DMS53 treated with DMSO at 0.1 percent for 48 hours (cell line): ENCODE results near the gene OR8B3.
"Not testable (repeated sequence)": the region's sequence is repeated elsewhere in the genome, so short reads cannot be mapped to it uniquely, and the experiment has no call there.

Source experiments
- DNase-seq: peaks from one replicate; lab custom pipeline; 2025; ENCODE audit not compliant: unreplicated experiment; lab: John Stamatoyannopoulos, UW

Gene OR8B3

GRCh38 chr11:124398924-124399323, at the start of gene OR8B3:
Gene OR8B3 (minus strand): TSS chr11:124399024. CDS start chr11:124397351, 1,673 bp downstream.
- DNase-seq = no peak

- DNase-seq = peak; percentile 11
Observed at GRCh38 chr11:124446916-124447315, 48.1 kb upstream of the OR8B3 start.

GRCh38 chr11:124445646-124446150, 46.9 kb upstream of the OR8B3 start, which contains the start of gene OR8B8:
Gene OR8B8 (minus strand): TSS chr11:124445696. CDS start chr11:124441085, 4,611 bp downstream.
- DNase-seq = no peak

DNA sequence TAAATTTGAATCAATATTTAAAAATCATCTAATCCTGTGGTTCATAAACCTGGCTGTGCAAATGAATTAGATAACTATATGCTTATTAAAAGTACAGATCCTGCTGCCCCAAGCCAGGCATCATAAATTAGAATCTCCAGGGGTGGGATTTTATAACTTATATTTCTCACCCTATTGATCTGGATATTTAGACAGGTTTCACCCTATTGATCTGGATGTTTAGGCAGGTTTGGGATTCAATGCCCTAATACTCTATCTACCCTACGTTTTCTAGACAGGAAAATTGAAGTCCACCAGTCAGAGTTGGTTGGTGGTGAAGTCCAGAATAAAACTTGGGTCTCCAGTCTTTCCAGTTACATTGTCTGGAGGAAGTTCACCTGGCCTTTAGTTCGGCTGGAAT, 44.0 kb upstream of the OR8B3 start:
- no peak for DNase-seq

GRCh38 chr11:124442442-124442841, 43.6 kb upstream of the OR8B3 start:
- no peak for DNase-seq

DNA sequence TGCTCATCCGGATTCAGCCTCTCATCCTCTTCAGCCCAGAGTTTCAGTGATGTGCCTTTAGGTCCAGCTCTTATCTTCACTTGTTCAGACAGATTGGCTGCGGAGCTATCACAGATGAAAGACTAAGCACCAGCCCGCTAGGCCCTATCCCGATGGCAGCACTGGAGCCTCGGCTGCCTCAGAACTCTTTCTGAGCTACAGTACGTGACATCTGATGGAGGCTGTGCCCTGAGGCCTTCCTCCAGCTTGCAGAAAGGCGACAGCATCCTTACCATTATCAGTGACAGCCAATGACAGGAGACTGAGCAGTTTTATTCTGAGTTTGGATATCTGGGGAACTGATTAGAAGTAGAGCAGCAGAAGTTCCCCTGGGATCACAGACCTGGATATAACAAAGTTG, 42.7 kb upstream of the OR8B3 start:
- DNase-seq = no peak

- DNase-seq = no peak
Observed at GRCh38 chr11:124441081-124441480, 42.3 kb upstream of the OR8B3 start.

DNA sequence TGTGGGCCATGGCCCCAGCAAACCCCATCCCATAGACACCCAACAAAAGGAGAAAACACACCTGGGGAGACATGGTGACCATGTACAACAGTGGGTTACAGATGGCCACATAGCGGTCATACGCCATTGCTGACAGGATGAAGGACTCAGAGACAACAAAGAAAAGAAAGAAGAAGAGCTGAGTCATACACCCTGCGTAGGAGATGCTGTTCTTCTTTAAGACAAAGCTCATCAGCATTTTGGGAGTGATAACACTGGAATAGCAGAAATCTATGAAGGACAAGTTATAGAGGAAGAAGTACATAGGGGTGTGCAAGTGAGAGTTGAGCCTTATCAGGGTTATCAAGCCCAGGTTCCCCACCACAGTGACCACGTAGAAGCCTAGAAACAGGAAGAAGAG, 41.8 kb upstream of the OR8B3 start:
- DNase-seq = no peak

DNA sequence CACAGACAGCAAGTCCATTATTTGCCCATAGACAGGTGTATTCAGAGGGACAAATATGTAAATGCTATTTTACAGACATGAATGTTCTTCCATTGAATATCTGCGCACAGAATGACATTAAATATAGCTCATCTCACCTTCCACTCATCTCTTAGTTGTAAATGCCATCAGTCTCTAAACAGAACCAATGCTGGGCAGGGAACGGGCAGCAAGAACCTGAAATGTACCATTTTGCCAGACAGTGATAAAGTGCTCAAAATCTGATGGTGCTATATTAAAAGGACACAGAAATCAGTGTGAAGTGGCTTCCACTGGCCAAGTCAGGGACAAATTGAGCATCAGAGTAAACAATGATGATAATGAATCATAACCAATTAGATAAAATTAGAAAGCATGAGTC, 35.9 kb upstream of the OR8B3 start:
- DNase-seq = no peak

- DNase-seq = no peak
Observed at GRCh38 chr11:124429599-124429998, 30.8 kb upstream of the OR8B3 start.

DNA sequence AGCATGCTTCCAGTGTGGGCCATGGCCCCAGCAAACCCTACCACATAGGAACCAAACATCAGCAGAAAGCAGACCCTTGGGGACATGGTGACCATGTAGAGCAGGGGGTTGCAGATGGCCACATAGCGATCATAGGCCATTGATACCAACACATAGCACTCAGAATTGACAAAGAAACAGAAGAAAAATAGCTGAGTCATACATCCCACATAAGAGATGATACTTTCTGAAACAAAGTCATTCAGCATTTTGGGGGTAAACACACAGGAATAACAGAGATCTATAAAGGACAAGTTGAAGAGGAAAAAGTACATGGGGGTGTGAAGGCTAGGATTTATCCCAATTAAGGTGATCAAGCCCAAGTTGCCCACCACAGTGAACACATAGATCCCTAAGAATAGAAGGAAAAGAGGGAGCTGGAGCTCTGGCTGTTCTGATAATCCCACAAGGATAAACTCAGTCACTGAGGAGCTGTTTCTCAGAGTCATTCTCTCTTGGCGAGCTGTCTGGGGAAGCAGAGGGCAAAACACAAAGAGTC, 25.6 kb upstream of the OR8B3 start, which contains the start of gene OR8B4:
Gene OR8B4 (minus strand): TSS at position 488 of the 538 bp plus-strand sequence. CDS start 0 bp downstream, at position 488.
- no peak for DNase-seq

DNA sequence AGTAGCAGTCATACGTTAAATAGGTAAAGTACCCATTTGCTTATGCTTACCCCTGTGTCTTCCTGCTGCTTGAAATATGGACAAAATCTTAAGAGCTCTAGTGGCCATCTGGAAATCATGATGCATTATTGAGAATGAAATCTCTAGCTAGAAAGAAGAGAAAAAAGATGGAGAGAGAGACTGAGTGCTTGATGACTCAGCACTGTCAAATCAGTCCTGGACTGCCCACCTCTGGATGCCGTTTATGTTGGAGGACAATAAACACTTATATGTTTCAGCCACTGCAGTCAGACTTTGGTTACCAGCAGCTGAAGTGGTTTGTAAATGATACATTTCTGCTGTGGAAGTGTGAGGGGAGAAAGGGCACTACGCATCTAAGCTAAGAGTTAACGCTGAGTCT, 22.2 kb upstream of the OR8B3 start:
- DNase-seq = no peak

- DNase-seq = peak; percentile 57
Observed at GRCh38 chr11:124415356-124415923, 16.6 kb upstream of the OR8B3 start.

DNA sequence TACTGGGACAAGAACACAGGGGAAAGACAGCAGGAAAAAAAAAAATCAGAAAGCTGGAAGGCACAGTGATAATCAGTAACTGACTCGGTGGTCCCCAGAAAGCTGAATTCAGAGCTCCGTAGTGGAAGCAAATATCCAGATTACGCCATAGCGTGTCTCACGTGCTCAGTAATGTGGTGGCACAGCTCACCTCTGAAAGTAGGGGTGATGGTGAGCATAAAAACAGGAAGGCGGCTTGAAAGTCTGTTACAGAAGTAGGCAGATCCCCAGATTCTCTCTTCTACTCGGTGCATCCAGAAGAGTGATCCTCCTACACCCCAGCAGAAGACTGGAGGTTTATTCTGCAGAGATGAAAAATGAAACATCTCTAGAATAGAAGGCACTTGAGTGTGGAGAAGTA, 11.1 kb upstream of the OR8B3 start:
- DNase-seq = no peak

DNA sequence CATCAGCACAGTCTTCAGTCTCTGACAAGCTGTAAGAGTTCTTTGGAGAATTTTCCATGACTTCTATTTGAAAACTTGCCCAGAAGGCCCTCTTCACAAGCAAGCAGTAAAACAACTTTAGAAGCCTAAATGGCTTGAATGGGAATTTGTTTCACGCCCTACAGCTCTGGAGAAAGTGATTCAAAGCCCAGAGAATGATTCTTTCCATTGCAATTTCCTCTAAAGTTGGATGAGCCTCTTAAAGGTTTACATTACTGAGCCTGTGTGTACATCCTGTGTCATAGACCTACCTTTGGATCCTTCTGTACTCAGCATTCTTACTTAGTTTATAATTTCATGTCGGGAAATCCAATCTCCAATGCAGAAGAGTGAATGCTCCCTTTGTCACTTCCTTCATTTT, 6.8 kb upstream of the OR8B3 start:
- DNase-seq = no peak

DNA sequence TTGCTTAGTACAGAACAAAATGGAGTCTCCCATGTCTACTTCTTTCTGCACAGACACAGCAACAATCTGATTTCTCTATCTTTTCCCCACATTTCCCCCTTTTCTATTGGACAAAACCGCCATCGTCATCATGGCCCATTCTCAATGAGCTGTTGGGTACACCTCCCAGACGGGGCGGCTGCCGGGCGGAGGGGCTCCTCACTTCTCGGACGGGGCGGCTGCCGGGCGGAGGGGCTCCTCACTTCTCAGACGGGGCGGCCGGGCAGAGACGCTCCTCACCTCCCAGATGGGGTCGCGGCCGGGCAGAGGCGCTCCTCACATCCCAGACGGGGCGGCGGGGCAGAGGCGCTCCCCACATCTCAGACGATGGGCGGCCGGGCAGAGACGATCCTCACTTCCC, 4.4 kb upstream of the OR8B3 start:
- DNase-seq = not testable (repeated sequence)

GRCh38 chr11:124402326-124402922, 3.6 kb upstream of the OR8B3 start:
- DNase-seq = peak; percentile 69

DNA sequence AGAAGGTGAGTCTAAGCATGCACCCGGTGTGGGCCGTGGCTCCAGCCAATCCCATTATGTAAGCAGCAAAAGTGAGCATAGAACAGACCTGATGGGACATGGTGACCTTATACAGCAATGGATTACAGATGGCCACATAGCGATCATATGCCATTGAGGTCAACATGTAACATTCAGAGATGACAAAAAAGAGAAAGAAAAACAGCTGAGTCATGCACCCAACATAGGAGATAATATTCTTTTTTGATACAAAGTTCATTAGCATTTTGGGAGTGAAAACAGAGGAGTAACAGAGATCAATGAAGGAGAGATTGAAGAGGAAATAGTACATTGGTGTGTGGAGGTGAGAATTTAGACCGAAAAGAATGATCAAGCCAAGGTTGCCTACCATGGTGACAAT, 2.0 kb downstream of the OR8B3 start:
- not testable (repeated sequence) for DNase-seq

DNA sequence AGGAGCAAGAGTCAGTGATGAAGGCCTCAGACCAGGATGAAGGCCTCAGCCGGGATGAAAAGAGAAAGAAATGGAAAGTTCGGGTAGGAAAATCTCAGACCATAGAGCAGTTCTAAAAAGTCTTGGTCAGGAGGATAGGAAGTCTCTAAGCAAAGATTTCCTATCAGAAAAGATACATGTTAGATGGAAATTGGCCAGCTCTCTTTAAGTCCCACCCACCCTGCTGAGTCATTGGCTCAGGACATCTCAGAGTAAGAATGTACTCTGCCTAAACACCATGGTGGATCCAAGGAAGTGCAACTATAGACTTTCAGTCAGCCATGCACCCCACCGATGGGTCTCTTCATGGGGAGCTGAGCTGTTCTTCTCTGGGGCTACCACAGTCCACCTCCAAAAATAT, 4.4 kb downstream of the OR8B3 start:
- no peak for DNase-seq

GRCh38 chr11:124384399-124384798, 14.4 kb downstream of the OR8B3 start, which contains the start of gene OR8B2:
Gene OR8B2 (minus strand): TSS chr11:124384499. CDS start chr11:124383343, 1,156 bp downstream.
- no peak for DNase-seq

DNA sequence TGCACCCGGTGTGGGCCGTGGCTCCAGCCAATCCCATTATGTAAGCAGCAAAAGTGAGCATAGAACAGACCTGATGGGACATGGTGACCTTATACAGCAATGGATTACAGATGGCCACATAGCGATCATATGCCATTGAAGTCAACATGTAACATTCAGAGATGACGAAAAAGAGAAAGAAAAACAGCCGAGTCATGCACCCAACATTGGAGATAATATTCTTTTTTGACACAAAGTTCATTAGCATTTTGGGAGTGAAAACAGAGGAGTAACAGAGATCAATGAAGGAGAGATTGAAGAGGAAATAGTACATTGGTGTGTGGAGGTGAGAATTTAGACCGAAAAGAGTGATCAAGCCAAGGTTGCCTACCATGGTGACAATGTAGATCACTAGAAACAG, 16.0 kb downstream of the OR8B3 start:
- not testable (repeated sequence) for DNase-seq

DNA sequence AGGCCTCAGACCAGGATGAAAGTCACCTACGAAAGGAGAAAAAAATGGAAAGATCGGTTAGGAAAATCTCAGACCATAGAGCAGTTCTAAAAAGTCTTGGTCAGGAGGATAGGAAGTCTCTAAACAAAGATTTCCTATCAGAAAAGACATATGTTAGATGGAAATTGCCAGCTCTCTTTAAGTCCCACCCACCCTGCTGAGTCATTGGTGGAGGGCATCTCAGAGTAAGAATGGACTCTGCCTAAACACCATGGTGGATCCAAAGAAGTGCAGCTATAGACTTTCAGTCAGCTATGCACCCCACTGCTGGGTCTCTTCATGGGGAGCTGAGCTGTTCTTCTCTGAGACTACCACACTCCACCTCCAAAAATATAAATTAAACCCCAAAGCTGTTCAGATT, 18.2 kb downstream of the OR8B3 start:
- DNase-seq = no peak
